SH-SY5Y (cell line): ENCODE measurements around the gene WWOX.

Experiments
- GATA2 ChIP-seq: IDR thresholded peaks from 2 replicates; pipeline ENCODE4 v1.6.1; 2011; ENCODE audit warnings: mild to moderate bottlenecking, low read depth, low read length
- GATA3 ChIP-seq: IDR thresholded peaks from 2 replicates; pipeline ENCODE4 v1.6.1; 2011; ENCODE audit warnings: low read depth, mild to moderate bottlenecking, low read length, moderate library complexity

- TF ChIP-seq GATA2 (no peak), GATA3 (no peak)
Measured at GRCh38 chr16:78311831-78312230, 212.4 kb downstream of the WWOX start.
